Right hindlimb (tissue), 1 donor: Measurements from ENCODE around the gene LRRC70.
"Not testable (repeated sequence)": the region's sequence is repeated elsewhere in the genome, so short reads cannot be mapped to it uniquely, and the experiment has no call there.

Source experiments
- DNase-seq: peaks from one replicate; pipeline ENCODE4 v3.0.0-alpha.2; 2018

LRRC70 gene

DNA sequence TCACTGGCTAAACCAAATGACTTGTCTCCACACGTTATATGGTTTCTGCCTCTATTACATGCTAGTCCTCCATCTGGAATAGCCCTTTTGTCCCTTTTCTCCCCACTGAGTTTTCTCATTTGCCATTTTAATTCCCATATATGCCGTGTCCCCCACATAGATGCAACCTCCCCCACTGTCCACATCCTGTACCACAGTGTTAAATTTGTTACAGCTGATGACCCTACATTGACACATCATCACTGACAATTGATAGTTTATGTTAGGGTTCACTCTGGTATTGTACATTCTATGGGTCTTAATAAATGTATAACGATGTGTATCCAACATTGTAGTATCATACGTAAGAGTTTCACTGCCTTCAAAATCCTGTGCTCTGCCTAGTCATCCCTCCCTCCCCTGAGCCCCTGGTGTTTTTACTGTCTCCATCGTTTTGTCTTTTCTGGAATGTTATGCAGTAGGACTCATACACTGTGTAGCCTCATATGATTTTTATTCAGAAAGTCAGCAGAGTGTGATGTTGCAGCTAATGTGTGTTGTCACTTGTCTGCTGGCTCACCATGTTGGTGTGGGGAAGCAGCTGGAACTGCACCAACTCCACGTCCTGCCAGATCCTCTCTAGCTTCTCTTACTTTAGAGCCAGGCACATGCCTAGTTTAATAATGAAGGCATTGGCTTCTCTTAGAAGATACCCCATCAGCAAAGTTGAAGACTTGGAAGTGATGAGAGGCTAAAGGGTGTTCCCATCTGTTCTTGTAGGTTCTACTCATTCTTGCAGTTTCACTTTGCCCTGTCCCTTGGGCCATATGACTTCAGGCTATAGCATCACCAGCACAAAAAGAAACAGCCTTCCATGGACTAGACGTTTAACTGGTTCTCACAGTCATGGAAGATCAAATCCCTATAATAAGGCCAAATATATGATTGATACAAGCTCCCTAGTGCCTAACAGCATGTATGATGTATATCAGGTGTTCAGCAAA lies 30.2 kb downstream of the LRRC70 start:
- no peak for DNase-seq

DNA sequence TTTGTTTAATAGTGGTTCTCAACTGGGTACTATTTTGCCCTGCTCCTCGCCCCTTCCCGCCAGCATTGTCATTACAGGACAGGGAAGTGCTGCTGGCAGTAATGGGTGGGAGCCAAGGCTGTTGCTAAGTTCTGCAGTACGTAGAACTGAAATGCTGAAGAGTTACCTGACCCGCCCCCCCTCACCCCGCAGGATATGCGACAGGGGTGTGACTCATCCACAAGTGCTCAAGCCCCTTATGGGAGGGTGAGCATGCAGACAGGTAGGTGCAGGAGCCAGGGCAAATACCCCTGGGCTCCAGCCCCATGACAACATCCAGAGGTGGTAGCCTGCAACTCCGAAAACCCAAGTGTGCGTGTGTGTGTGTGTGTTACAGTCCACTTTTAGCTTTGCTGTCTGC lies 35.7 kb downstream of the LRRC70 start:
- DNase-seq, result no peak

DNA sequence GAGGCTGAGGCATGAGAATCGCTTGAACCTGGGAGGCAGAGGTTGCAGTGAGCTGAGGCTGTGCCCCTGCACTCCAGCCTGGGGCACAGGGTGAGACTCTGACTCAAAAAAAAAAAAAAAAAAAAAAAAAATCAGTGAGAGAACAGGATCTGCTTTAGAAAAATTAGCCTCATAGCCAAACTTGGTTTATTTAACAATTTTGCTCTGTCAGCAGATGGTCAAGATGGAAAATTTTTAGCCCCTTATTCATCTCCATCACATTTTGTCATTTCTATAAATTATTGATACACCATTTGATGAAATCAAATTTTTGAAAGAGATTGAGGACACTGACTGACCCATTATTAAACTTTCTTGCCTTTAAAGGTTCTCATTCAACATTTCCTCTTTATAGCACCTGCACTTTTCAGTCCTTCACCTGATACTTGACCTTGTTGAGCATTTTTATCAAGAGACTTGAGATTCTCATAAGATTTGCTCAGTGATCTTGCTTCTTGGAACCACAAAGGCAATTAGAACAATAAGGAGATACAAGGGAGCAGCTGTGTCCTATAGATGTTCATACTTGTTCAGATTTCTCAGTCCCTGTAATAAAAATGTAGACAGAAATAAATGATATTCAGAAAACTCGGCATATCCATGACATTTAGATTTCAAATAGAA lies 38.1 kb downstream of the LRRC70 start:
- DNase-seq, result no peak

DNA sequence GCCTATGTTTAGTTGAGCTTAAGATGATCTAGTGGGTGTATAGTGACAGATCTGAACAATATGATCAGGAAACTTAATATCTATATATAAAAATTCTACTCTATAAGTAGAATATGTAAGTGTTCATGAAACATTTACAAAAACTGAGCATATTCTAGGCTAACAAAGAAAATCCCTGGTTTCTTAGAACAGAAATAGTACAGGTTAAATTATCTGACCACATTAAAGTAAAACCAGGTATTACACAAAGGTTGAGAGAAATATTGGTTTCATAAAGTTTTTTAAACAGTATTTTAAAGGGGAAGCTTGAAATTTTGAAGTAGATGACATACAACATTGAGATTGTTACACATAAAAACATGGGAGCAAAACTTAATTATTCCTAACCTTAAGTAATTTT lies 39.3 kb downstream of the LRRC70 start:
- no peak for DNase-seq

DNA sequence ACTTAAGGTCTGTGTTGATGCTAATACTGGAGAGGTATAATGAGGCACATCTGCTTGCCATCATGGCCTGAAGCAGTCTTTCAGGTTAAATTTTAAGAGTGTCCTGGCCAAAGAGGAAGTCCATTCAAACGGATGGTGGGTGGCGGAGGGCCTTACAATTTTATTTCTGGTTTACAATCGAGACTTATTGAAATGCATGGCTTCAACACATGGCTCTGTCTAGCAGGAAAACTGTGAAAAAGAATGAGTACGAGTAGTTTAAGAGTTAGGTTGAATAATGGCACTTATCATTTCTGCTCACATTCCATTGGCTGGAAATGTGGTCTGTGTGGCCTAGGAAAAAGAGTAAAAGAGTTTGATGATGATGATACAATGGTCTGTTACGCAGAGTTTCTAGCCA lies 42.1 kb downstream of the LRRC70 start:
- no peak for DNase-seq

DNA sequence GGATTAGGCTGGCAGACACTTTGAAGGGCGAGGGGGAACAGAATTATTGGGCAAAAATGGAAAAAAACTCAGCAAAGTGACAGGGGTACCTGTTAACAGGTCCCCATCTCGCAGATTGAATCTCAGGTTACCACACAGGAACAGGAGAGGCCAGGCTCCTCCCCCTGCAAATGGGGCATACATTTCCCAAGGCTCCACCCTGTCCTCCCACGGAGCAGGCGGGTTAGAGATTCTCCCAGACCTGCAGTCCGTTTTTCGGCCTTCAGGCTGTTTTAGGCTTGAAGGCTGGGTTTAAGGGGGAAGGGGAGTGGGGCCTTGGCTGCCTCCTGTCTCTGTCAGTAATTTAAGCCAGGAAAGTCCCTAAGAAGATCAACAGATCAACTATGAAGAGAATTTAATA lies 42.7 kb downstream of the LRRC70 start:
- DNase-seq, result no peak

DNA sequence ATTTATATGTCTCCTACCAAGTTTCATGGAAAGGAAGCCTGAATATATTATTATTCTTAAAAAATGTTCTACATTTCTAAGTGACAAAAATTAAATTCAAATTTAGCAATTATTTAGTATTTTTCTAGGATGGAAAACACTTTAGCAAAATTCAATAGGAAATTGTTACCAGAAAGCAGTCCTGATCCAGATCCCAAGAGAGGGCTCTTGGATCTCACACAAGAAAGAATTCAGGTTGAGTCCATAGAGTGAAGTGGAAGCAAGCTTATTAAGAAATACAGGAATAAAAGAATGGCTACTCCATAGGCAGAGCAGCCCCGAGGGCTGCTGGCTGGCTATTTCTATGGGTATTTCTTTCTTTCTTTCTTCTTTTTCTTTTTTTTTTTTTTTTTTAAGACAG lies 44.7 kb downstream of the LRRC70 start:
- no peak for DNase-seq

DNA sequence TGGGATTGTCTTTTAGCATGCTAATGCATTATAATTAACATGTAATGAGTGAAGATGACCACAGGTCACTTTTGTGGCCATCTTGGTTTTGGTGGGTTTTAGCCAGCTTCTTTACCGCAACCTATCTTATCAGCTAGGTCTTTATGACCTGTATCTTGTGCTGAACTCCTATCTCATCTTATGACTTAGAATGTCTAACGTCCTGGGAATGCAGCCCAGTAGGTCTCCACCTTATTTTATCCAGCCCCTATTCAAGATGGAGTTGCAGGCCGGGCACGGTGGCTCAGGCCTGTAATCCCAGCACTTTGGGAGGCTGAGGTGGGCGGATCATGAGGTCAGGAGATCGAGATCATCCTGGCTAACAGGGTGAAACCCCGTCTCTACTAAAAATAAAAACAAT lies 45.8 kb downstream of the LRRC70 start:
- not testable (repeated sequence) for DNase-seq

DNA sequence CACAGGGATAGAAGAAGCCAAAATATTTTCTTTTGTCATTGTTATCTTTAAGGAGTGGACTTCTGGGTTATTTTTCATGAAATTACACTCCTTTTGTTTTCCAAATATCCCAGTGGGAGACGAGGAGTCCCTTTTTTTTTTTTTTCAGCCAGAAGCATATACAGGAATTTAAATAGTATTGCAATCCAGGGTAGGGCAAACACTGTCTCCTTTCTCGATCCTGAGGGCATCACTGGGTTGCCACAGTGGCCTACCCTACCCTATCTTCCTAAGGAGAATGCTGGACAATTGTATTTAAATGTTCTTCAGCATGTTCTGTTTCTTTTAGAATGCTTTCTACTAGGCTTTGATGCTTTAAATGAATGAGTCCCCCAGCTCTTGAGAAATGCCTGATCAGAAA lies 47.9 kb downstream of the LRRC70 start:
- DNase-seq, result no peak

DNA sequence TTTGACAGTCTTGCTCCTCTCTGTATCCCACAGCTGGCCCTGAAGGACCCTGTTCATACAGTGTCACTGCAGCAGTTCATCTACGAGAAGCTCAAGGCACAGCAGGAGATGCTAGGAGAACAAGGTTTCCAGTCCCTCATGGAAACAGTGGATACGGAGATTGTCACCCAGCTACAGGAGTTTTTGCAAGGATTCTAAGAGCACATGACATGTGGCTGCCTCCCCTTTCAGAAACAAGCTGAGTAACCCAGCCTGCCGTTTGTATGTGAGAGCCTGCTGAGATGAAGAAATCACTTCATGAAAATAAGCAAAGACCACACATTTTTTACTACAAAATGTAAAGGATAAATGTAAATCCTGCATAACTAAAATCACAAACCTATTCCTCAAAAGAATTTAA lies 48.5 kb downstream of the LRRC70 start:
- DNase-seq, result no peak

DNA sequence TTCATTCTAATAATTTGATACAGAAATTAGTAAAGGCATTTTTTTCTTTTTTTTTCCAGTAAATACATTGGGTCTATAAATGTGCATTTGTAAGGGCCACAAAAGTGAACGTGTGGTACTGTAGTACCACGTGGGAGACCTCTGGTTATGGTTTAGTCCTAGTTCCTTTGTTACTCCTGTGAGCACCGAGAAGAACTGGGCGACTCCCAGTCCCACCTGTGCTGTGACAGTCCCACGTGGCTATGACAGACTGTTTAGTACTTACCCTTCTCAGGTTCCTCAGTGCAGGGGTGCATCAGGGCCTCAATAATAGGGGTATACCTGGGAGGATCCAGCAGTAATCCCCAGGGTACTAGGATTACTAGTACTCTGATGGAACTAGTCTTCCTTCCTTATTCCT lies 49.3 kb downstream of the LRRC70 start:
- no peak for DNase-seq
